A673 (cell line): Measurements from ENCODE around the gene THBS2. TPM values are rescaled to one million over a fixed set of nuclear protein-coding genes. Genes with fewer than 3 reads are reported as not detected.

Experiments used
- BruUV-seq: library from RNA; stranded (reverse); fragments of 400-500 nt; replicated peaks from 2 replicates; lab custom pipeline; 2021; lab: Mats Ljungman, UMichigan
- CTCF ChIA-PET: fragments of 300-600 bp; sonication (Branson Sonifier 250); formaldehyde crosslinking; loops from one replicate; lab custom pipeline; 2022; ENCODE audit warnings: antibody characterized with exemption; lab: Charles Lee
- POLR2A ChIA-PET: fragments of 300-600 bp; sonication (Branson Sonifier 250); formaldehyde crosslinking; loops from one replicate; lab custom pipeline; 2022; ENCODE audit warnings: antibody characterized with exemption; ENCODE audit not compliant: low non-redundant PET; lab: Charles Lee
- DNase-seq: peaks from one replicate; pipeline ENCODE4 v3.0.0-alpha.2; 2015; ENCODE audit warnings: low spot score
- H3K27ac ChIP-seq: fragments of 200-600 bp; sonication (generic); 2 replicates; pipeline ENCODE4 v1.5.1; 2016; ENCODE audit warnings: mixed run types, low read depth, mild to moderate bottlenecking, mixed read lengths, antibody characterized with exemption, low read length; ENCODE audit not compliant: poor library complexity, severe bottlenecking
- H3K27me3 ChIP-seq: fragments of 200-600 bp; sonication (generic); replicated peaks from 2 replicates; pipeline ENCODE4 v1.6.1; 2017; ENCODE audit warnings: mixed run types, low read depth, mild to moderate bottlenecking, mixed read lengths, antibody characterized with exemption, low read length; ENCODE audit not compliant: insufficient read depth, poor library complexity
- H3K36me3 ChIP-seq: fragments of 200-600 bp; sonication (generic); 2 replicates; pipeline ENCODE4 v1.6.1; 2016; ENCODE audit warnings: mixed run types, mild to moderate bottlenecking, mixed read lengths, antibody characterized with exemption, low read length; ENCODE audit not compliant: insufficient read depth, poor library complexity, severe bottlenecking
- H3K4me1 ChIP-seq: fragments of 200-600 bp; sonication (generic); 2 replicates; pipeline ENCODE4 v1.6.1; 2017; ENCODE audit warnings: mixed run types, mild to moderate bottlenecking, mixed read lengths, antibody characterized with exemption, low read length; ENCODE audit not compliant: insufficient read depth, poor library complexity, severe bottlenecking
- H3K4me3 ChIP-seq: fragments of 200-600 bp; sonication (generic); 2 replicates; pipeline ENCODE4 v1.5.1; 2016; ENCODE audit warnings: low read depth, mixed run types, mild to moderate bottlenecking, mixed read lengths, low read length; ENCODE audit not compliant: poor library complexity, severe bottlenecking
- H3K9me3 ChIP-seq: fragments of 200-600 bp; sonication (generic); 2 replicates; pipeline ENCODE4 v1.6.1; 2016; ENCODE audit warnings: mixed run types, low read depth, mild to moderate bottlenecking, mixed read lengths, antibody characterized with exemption, low read length; ENCODE audit not compliant: poor library complexity, severe bottlenecking
- EZH2 ChIP-seq: fragments of 200-600 bp; sonication (generic); IDR thresholded peaks from 2 replicates; pipeline ENCODE4 v1.6.1; 2017; ENCODE audit warnings: borderline replicate concordance, low read depth, mild to moderate bottlenecking, mixed read lengths, antibody characterized with exemption, low read length; ENCODE audit not compliant: poor library complexity, severe bottlenecking
- intact Hi-C: fragments of 100-400 bp; cut with micrococcal nuclease; formaldehyde crosslinking; loops from one replicate; pipeline ENCODE4 v1.10.0; 2022; ENCODE audit not compliant: unreplicated experiment
- total RNA-seq: library from RNA; stranded (reverse); gene quantifications from 2 replicates; pipeline ENCODE4 v1.2.3, GENCODE V29; 2021
- TF ChIP-seq, protein P1 (sequence below): fragments of 300-800, 200-600 bp; sonication (generic); conservative IDR thresholded peaks from 2 replicates; pipeline ENCODE4 v1.5.1; 2017; ENCODE audit warnings: low read depth, mild to moderate bottlenecking, antibody characterized with exemption, low read length, moderate library complexity, mixed read lengths

The THBS2 gene
- total RNA-seq, 1 experiment from 2014 or later: 0.13 TPM

GRCh38 chr6:169166896-169167580, 86.6 kb downstream of the THBS2 start:
- intact Hi-C loops: no loop called here
- ChIA-PET CTCF (no interaction called here), POLR2A (no interaction called here)
- Histone ChIP-seq H3K27ac (no peak overlapping the region), H3K9me3 (no peaks in the 10 kb centered on the region), H3K4me1 (no peaks in the 10 kb centered on the region), H3K27me3 (no peaks in the 10 kb centered on the region), H3K36me3 (no peaks in the 10 kb centered on the region), H3K4me3 (no peak overlapping the region)
- TF ChIP-seq, protein P1, sequence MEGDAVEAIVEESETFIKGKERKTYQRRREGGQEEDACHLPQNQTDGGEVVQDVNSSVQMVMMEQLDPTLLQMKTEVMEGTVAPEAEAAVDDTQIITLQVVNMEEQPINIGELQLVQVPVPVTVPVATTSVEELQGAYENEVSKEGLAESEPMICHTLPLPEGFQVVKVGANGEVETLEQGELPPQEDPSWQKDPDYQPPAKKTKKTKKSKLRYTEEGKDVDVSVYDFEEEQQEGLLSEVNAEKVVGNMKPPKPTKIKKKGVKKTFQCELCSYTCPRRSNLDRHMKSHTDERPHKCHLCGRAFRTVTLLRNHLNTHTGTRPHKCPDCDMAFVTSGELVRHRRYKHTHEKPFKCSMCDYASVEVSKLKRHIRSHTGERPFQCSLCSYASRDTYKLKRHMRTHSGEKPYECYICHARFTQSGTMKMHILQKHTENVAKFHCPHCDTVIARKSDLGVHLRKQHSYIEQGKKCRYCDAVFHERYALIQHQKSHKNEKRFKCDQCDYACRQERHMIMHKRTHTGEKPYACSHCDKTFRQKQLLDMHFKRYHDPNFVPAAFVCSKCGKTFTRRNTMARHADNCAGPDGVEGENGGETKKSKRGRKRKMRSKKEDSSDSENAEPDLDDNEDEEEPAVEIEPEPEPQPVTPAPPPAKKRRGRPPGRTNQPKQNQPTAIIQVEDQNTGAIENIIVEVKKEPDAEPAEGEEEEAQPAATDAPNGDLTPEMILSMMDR: no peak
- no peak for TF ChIP-seq EZH2
- BruUV-seq: no TSS peak
- no peak for DNase-seq
